C1 segment of cervical spinal cord (tissue), 14 donors: Measurements from ENCODE around the gene SMAD3.
A peak's percentile ranks its signal among the peaks of the same experiment; 100 is the strongest.

Experiments used
- DNase-seq, 14 donors: peaks; one replicate each; lab custom pipeline; 2025; lab: John Stamatoyannopoulos, UW

Gene SMAD3

GRCh38 chr15:67080118-67080899, 14.9 kb downstream of the SMAD3 start:
- DNase-seq = peak in 1 of 14 donors; percentile 60

- peak in 10 of 14 donors; percentile 17 to 69 (median 51) for DNase-seq
Measured at GRCh38 chr15:67080900-67081431, 15.6 kb downstream of the SMAD3 start.

- DNase-seq = no peak
Measured at GRCh38 chr15:67082007-67082536, 16.7 kb downstream of the SMAD3 start.

GRCh38 chr15:67083135-67083762, 17.8 kb downstream of the SMAD3 start:
- DNase-seq = no peak

GRCh38 chr15:67084561-67084960, 19.2 kb downstream of the SMAD3 start:
- no peak for DNase-seq

GRCh38 chr15:67085237-67085817, 19.9 kb downstream of the SMAD3 start:
- no peak for DNase-seq

GRCh38 chr15:67085818-67086636, 20.6 kb downstream of the SMAD3 start:
- DNase-seq = peak in 2 of 14 donors; percentile 14 to 27

GRCh38 chr15:67086637-67086914, 21.2 kb downstream of the SMAD3 start:
- no peak for DNase-seq

- no peak for DNase-seq
Measured at GRCh38 chr15:67087507-67088172, 22.2 kb downstream of the SMAD3 start.

GRCh38 chr15:67089217-67090193, 24.1 kb downstream of the SMAD3 start:
- no peak for DNase-seq

- no peak for DNase-seq
Measured at GRCh38 chr15:67090297-67091070, 25.1 kb downstream of the SMAD3 start.

GRCh38 chr15:67091071-67091979, 25.9 kb downstream of the SMAD3 start:
- no peak for DNase-seq

- DNase-seq = no peak
Measured at GRCh38 chr15:67091980-67092677, 26.7 kb downstream of the SMAD3 start.

- no peak for DNase-seq
Measured at GRCh38 chr15:67092752-67093503, 27.5 kb downstream of the SMAD3 start.

GRCh38 chr15:67093504-67093862, 28.1 kb downstream of the SMAD3 start:
- peak in 8 of 14 donors; percentile 11 to 51 (median 40) for DNase-seq

- no peak for DNase-seq
Measured at GRCh38 chr15:67094001-67094826, 28.8 kb downstream of the SMAD3 start.
